OCI-LY1 (cell line): ENCODE measurements around the gene UQCC5.

Source experiments
- CTCF ChIP-seq: fragments of 200-600 bp; sonication (generic), shearing (Covaris generic); IDR thresholded peaks from 2 replicates; pipeline ENCODE4 v1.5.1; 2017; ENCODE audit warnings: mild to moderate bottlenecking, antibody characterized with exemption, low read length, moderate library complexity, mixed read lengths
- EZH2 ChIP-seq: fragments of 200-600 bp; sonication (generic), shearing (Covaris generic); IDR thresholded peaks from 2 replicates; pipeline ENCODE4 v1.8.0; 2017; ENCODE audit warnings: borderline replicate concordance, mixed run types, mild to moderate bottlenecking, antibody characterized with exemption, low read length, moderate library complexity, mixed read lengths

- TF ChIP-seq CTCF (no peak), EZH2 (no peak)
Measured at GRCh38 chr3:52539010-52539653, 2.7 kb downstream of the UQCC5 start.
